NCI-H748 (cell line): Measurements from ENCODE around the gene VSIG4.
"Not testable (repeated sequence)": the region's sequence is repeated elsewhere in the genome, so short reads cannot be mapped to it uniquely, and the experiment has no call there.

Source experiments
- DNase-seq: peaks from one replicate; lab custom pipeline; 2025; ENCODE audit not compliant: unreplicated experiment; lab: John Stamatoyannopoulos, UW

Gene VSIG4, protein sequence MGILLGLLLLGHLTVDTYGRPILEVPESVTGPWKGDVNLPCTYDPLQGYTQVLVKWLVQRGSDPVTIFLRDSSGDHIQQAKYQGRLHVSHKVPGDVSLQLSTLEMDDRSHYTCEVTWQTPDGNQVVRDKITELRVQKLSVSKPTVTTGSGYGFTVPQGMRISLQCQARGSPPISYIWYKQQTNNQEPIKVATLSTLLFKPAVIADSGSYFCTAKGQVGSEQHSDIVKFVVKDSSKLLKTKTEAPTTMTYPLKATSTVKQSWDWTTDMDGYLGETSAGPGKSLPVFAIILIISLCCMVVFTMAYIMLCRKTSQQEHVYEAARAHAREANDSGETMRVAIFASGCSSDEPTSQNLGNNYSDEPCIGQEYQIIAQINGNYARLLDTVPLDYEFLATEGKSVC

GRCh38 chrX:66039944-66040343 is at the start of gene VSIG4:
Gene VSIG4, minus strand, starts transcription at chrX:66040080. Its CDS starts 82 bp downstream, at chrX:66039998.
- no peak for DNase-seq

- DNase-seq: no peak
Measured at GRCh38 chrX:66076801-66077200, 36.9 kb upstream of the VSIG4 start.

DNA sequence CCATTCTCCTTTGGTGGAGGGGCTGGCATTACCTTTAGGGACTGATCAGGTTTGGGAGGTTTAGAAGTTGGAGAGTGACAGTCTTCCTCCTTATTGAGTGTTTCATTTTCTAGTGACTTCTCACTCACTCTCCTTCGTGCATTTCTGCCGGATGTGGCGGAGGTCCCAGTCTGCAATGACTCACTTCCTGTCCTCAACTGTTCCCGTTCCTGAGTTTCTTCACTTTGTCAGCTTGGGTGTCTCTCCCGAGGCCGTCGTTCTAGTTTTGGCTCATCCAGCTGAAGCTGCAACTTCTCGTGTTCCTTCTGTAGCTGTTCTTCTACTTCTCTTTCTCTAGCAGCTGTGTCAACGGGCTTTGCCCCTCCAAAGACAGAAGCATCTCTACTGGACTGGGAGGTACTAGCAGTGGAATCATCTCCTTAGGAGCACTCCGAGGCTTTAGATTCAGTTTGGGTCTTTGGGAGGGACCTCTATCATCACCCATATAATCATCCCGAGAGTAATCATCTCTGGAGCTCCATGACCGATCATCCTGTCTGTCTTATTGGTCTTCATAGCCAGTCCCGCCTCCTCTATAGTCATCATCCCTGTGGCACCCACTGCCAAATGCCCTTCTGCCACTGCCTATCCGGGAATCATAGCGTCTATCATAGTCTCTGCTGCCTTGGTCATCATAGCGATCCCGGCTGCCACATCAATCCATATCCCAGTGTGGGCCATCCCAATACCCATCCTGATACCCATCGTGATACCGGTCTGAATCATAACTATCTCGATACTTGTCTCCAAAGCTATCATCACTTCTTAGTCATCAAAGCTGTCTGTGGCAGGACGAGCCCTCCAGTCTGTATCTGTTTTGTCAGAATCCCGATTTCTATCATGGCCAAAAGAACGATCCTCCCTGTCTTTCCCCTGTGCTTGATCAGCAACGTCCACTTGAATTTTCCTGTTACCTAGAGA is 35.3 kb upstream of the VSIG4 start:
- no peak for DNase-seq

GRCh38 chrX:66071126-66071525 is 31.2 kb upstream of the VSIG4 start:
- no peak for DNase-seq

- DNase-seq: no peak
Measured at GRCh38 chrX:66064261-66064660, 24.4 kb upstream of the VSIG4 start.

DNA sequence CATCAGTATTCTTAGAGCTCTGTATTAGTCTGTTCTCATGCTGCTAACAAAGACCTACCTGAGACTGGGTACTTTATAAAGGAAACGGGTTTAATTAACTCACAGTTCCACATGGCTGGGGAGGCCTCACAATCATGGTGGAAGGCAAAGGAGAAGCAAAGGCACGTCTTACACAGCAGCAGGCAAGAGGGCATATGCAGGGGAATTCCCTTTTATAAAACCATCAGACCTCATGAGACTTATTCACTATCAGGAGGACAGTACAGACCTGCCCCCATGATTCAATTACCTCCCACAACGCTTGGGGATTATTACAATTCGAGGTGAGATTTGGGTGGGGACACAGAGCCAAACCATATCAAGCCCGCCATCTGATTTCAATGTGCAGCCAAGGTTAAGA is 17.1 kb upstream of the VSIG4 start:
- DNase-seq: not testable (repeated sequence)

DNA sequence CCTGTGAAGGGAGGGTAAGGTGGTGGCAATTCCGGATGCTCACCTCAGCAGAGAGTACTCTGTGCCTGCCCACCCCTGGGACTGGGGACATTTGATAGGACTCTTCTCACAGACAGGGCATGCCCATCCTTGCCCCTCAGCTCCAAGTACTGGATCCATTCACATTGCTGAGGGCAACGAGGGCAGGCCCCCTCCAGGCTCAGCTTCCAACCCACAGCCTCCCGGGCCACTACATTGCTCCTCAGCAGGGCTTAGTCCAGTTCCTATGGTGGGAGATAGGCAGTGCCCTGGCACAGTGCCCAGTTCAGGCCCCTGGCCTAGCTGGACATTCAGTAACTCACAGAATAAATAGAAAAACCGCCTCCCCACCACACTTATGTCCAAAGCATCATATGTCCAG is 15.1 kb upstream of the VSIG4 start:
- no peak for DNase-seq

GRCh38 chrX:66053414-66053813 is 13.5 kb upstream of the VSIG4 start:
- DNase-seq: no peak

- no peak for DNase-seq
Measured at GRCh38 chrX:66051980-66052379, 12.1 kb upstream of the VSIG4 start.

DNA sequence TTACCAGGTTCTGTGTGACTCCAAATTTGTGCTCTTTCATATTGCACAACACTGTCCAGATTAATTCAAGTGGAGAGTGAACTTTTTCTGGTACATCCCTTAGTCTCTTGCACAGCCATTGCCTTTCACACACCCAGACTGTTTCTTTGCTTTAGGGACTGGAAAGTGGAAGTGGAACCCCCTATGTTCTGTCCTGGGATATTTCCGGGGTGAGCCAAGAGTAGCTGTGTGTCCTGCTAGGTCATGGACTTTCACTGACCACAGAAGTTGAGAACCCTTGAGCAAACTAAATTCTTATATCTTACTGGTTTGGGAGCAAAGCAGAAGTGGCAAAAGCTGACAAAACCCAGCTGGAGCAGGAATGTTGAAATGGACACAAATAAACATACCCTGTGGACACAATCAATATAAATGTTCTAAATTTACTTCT is 10.3 kb upstream of the VSIG4 start:
- no peak for DNase-seq

DNA sequence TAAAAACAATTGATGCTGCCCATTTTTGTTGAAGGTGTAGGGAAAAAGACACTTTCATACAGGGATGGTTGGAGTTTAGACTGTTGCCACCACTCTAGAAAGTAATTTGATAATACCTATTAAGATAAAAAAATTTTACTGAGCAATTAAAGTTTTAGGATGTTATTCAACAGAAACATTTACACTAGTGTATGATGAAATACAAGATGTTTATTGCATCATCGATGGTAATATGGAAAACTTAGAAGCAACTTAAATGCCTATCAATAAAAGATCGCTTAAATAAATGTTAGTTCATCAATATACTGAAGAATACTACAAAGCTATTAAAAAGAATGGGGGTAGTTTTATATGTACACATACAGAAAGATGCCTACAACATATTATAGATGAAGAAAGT is 9.2 kb upstream of the VSIG4 start:
- DNase-seq: no peak

DNA sequence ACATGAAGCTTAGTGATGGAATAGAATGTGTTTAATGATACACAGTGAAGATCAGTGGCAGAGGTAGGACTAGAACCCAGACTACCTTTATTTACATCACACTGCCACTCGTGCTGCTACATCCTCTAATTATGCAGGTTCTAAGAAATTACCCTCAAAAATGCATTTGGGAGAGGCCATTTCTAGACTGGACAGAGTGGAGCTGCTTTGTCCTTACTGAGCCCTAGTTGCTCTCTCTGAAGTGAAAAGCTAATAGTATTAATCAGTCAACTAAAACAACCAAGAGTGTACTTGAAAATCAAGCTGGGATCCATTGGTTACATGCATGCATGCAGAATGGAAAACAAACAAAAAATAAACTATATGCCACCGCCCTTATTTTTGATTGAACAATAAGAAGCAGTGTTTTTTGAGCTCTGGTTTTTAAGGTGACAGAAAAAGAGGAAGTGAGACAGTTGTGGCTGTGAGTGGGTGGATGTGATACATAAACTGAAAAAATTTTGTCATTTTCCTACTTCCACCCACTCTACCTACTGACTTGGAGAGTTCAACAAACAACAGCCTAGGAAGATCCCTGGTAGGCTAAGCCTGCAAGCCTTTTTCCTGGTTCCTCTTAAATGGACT is 6.8 kb upstream of the VSIG4 start:
- no peak for DNase-seq

DNA sequence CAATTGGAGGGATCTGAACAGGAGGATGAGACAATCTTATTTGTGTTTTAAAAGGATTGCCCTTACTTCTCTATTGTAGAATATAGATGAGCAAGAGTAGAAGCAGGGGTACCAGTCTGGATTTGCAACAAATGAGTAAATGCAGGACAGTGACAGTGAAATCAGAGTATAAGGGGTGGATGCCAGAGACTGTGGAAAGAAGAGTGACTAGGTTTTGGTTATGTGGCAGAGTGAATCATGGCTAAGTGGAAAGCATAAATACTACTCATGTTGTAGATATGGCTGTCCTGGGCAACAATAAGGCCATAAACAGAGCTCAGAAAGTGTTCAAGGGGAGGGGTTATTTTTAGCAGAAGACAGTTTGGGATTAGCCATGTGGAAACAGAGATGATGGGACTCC is 6.0 kb upstream of the VSIG4 start:
- DNase-seq: no peak

- no peak for DNase-seq
Measured at GRCh38 chrX:66043584-66043983, 3.7 kb upstream of the VSIG4 start.

- no peak for DNase-seq
Measured at GRCh38 chrX:66042307-66043077, 2.6 kb upstream of the VSIG4 start.

GRCh38 chrX:66038115-66038514 is 1.8 kb downstream of the VSIG4 start:
- no peak for DNase-seq

DNA sequence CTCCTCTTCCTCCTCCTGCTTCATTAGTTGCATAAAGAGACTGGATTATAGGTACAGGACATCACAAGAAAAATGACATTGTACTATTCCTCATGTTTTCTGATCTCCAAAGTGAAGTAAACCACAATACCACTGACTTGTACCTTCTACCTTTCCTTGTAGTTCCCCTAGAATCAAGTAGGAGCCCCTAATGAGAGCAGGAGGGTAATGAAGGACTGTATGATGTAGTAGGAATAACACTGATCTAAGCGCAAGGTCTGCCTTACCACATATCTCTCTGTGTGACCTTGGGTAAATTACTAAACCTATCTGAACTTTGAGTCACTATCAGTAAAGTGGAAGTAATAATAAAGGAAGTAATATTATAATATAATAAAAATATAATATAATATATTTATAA is 3.6 kb downstream of the VSIG4 start:
- no peak for DNase-seq

GRCh38 chrX:66035667-66036066 is 4.2 kb downstream of the VSIG4 start:
- no peak for DNase-seq

DNA sequence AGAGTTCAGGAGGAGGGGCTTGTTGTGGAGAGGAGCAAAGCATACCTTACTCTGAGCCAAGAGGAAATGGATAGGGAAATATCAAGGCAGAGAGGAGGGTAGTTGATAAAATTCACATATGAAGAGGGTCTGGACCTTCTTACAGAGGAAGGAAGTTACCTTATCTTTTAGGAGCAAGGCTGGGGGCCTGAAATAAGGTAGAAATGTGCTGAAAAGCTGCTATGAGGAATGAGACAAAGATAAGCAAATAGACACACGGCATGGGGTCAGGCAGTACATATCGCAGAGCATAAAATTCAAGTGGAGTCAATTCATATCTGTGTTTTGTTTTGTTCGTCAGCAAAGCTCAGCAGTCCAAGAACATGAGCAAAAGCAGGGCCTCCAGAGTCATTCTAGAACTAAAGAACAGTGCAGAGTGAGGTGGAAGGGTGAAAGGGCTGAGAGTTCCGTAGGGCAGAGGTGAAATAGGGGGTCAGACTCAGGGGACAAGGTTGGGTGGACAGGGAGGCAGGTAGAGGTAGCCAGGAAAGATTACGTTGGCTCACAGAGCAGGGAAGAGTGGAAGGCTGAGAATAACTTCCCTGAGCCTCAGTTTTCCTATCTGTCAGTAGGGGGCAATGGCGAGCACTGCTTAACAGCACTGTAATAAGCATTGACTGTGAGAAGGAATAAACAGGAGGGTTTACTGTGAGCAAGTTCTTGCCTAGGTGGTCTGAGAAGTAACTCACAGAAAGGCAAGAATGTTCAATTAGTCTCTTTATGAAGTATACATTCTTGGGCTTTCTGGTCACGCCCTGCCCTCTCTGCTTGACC is 9.2 kb downstream of the VSIG4 start:
- DNase-seq: no peak

GRCh38 chrX:66028936-66029335 is 10.9 kb downstream of the VSIG4 start:
- DNase-seq: no peak
